Loucy (cell line): Measurements from ENCODE around the gene UQCRHL.

Experiments used
- H2AFZ ChIP-seq: fragments of 200-600 bp; sonication (generic); 2 replicates; pipeline ENCODE4 v1.6.0; 2016; ENCODE audit warnings: antibody characterized with exemption, mild to moderate bottlenecking, low read length, moderate library complexity
- H3F3A ChIP-seq: fragments of 200-600 bp; 2 replicates; pipeline ENCODE4 v1.6.0; 2016; ENCODE audit warnings: antibody characterized with exemption, low read depth, mild to moderate bottlenecking
- H3K27me3 ChIP-seq: fragments of 200-600 bp; sonication (generic); 2 replicates; pipeline ENCODE4 v1.6.1; 2014; ENCODE audit warnings: low read length, mild to moderate bottlenecking; ENCODE audit not compliant: insufficient read depth, poor library complexity, severe bottlenecking
- H3K36me3 ChIP-seq: fragments of 200-600 bp; sonication (generic); 2 replicates; pipeline ENCODE4 v1.6.1; 2016; ENCODE audit warnings: low read length; ENCODE audit not compliant: insufficient read depth
- H3K4me1 ChIP-seq: fragments of 200-600 bp; sonication (generic); 2 replicates; pipeline ENCODE4 v1.5.1; 2014; ENCODE audit warnings: low read length, mild to moderate bottlenecking; ENCODE audit not compliant: insufficient read depth, poor library complexity, severe bottlenecking
- H3K4me2 ChIP-seq: fragments of 200-600 bp; sonication (generic); 2 replicates; pipeline ENCODE4 v1.6.0; 2014; ENCODE audit warnings: antibody characterized with exemption, low read length, low read depth, mild to moderate bottlenecking; ENCODE audit not compliant: poor library complexity, severe bottlenecking
- H3K4me3 ChIP-seq: fragments of 200-600 bp; sonication (generic); 2 replicates; pipeline ENCODE4 v1.5.1; 2014; ENCODE audit warnings: low read length, mild to moderate bottlenecking, mixed read lengths; ENCODE audit not compliant: poor library complexity, severe bottlenecking
- H3K79me2 ChIP-seq: fragments of 200-600 bp; sonication (generic); 2 replicates; pipeline ENCODE4 v1.6.1; 2014; ENCODE audit warnings: low read length; ENCODE audit not compliant: insufficient read depth
- H3K9ac ChIP-seq: fragments of 200-600 bp; sonication (generic); 2 replicates; pipeline ENCODE4 v1.6.0; 2014; ENCODE audit warnings: mild to moderate bottlenecking, low read depth, low read length, moderate library complexity; ENCODE audit not compliant: poor library complexity, severe bottlenecking
- H3K9me2 ChIP-seq: fragments of 200-600 bp; sonication (generic); replicated peaks from 2 replicates; pipeline ENCODE4 v1.6.1; 2016; ENCODE audit warnings: low read depth, low read length, mixed read lengths
- H3K9me3 ChIP-seq: fragments of 200-600 bp; sonication (generic); 2 replicates; pipeline ENCODE4 v1.6.1; 2014; ENCODE audit warnings: mild to moderate bottlenecking, antibody characterized with exemption, low read length, low read depth; ENCODE audit not compliant: insufficient read depth
- H4K20me1 ChIP-seq: fragments of 200-600 bp; sonication (generic); 2 replicates; pipeline ENCODE4 v1.6.0; 2014; ENCODE audit warnings: antibody characterized with exemption, low read length, mild to moderate bottlenecking; ENCODE audit not compliant: insufficient read depth, poor library complexity, severe bottlenecking
- CTCF ChIP-seq: fragments of 200-600 bp; sonication (generic); conservative IDR thresholded peaks from 2 replicates; pipeline ENCODE4 v1.5.1; 2014; ENCODE audit warnings: mild to moderate bottlenecking, antibody characterized with exemption, low read length
- EZH2phosphoT487 ChIP-seq: fragments of 200-600 bp; IDR thresholded peaks from 2 replicates; pipeline ENCODE4 v1.6.1; 2018; ENCODE audit warnings: antibody characterized with exemption, mild to moderate bottlenecking, moderate library complexity, borderline replicate concordance

UQCRHL gene

GRCh38 chr1:15768388-15768787, 39.1 kb downstream of the UQCRHL start:
- no peaks in the 10 kb centered on the region for H3K9me3 ChIP-seq
- H3K36me3 ChIP-seq, result no peaks in the 10 kb centered on the region
- no peak overlapping the region for H2AFZ ChIP-seq
- H4K20me1 ChIP-seq, result no peaks in the 10 kb centered on the region
- H3K27me3 ChIP-seq, result no peaks in the 10 kb centered on the region
- no peak overlapping the region for H3K4me3 ChIP-seq
- H3K9ac ChIP-seq, result no peak overlapping the region
- no peaks in the 10 kb centered on the region for H3K4me1 ChIP-seq
- no peak overlapping the region for H3K4me2 ChIP-seq
- H3F3A ChIP-seq, result no peaks in the 10 kb centered on the region
- no peaks in the 10 kb centered on the region for H3K79me2 ChIP-seq
- no peaks in the 10 kb centered on the region for H3K9me2 ChIP-seq
- TF ChIP-seq CTCF (no peak), EZH2phosphoT487 (no peak)

GRCh38 chr1:15767941-15768340, 39.5 kb downstream of the UQCRHL start:
- H3K27me3 ChIP-seq, result no peaks in the 10 kb centered on the region
- no peak overlapping the region for H3K4me2 ChIP-seq
- H3F3A ChIP-seq, result no peaks in the 10 kb centered on the region
- no peak overlapping the region for H2AFZ ChIP-seq
- H4K20me1 ChIP-seq, result no peaks in the 10 kb centered on the region
- no peaks in the 10 kb centered on the region for H3K79me2 ChIP-seq
- no peak overlapping the region for H3K9ac ChIP-seq
- H3K9me2 ChIP-seq, result no peaks in the 10 kb centered on the region
- no peaks in the 10 kb centered on the region for H3K4me1 ChIP-seq
- H3K4me3 ChIP-seq, result no peak overlapping the region
- no peaks in the 10 kb centered on the region for H3K36me3 ChIP-seq
- no peaks in the 10 kb centered on the region for H3K9me3 ChIP-seq
- TF ChIP-seq EZH2phosphoT487, result no peak
- no peak for TF ChIP-seq CTCF

- H3K9me3 ChIP-seq, result no peaks in the 10 kb centered on the region
- H2AFZ ChIP-seq, result no peak overlapping the region
- H3F3A ChIP-seq, result no peaks in the 10 kb centered on the region
- no peak overlapping the region for H3K4me2 ChIP-seq
- no peaks in the 10 kb centered on the region for H3K4me1 ChIP-seq
- TF ChIP-seq EZH2phosphoT487 (no peak), CTCF (no peak)
- H3K9me2 ChIP-seq, result no peaks in the 10 kb centered on the region
- H3K79me2 ChIP-seq, result no peaks in the 10 kb centered on the region
- no peaks in the 10 kb centered on the region for H3K36me3 ChIP-seq
- no peaks in the 10 kb centered on the region for H3K27me3 ChIP-seq
- no peak overlapping the region for H3K4me3 ChIP-seq
- no peak overlapping the region for H3K9ac ChIP-seq
- no peaks in the 10 kb centered on the region for H4K20me1 ChIP-seq
Measured at GRCh38 chr1:15765495-15766194, 41.8 kb downstream of the UQCRHL start.
